Vagina (tissue), 2 donors: ENCODE data around the gene PTPRN2.

Experiments used
- CTCF ChIP-seq, 3 experiments: fragments of 450-650 bp in 2 of 3; fragments of 200-600 bp in 1 of 3; sonication (generic) in 1 of 3; IDR thresholded peaks; one replicate each; pipeline ENCODE4 v1.5.1; 2017 to 2019; ENCODE audit warnings: antibody characterized with exemption in 3 of 3, mild to moderate bottlenecking in 2 of 3, moderate library complexity in 2 of 3
- POLR2AphosphoS5 ChIP-seq, 2 donors: sonication (generic); formaldehyde crosslinking; IDR thresholded peaks; one replicate each; pipeline ENCODE4 v1.9.0; 2017; ENCODE audit warnings: antibody characterized with exemption in 2 of 2, mild to moderate bottlenecking in 2 of 2, low read depth in 1 of 2; ENCODE audit not compliant: insufficient read depth in 1 of 2

GRCh38 chr7:157674715-157675426 is 912.8 kb downstream of the PTPRN2 start:
- no peak for TF ChIP-seq CTCF (IDR thresholded peaks at IDR 0.05)
- TF ChIP-seq POLR2AphosphoS5 (IDR thresholded peaks at IDR 0.05; ENCODE audit: insufficient read depth in 1 of 2, low read depth in 1 of 2): no peak
